Middle frontal gyrus (tissue), 1 donor: Measurements from ENCODE around the gene ACSM3.
"Not testable (repeated sequence)": the region's sequence is repeated elsewhere in the genome, so short reads cannot be mapped to it uniquely, and the experiment has no call there.

Source experiments
- DNase-seq: peaks from one replicate; pipeline ENCODE4 v3.0.0-alpha.2; 2015; ENCODE audit warnings: low spot score; ENCODE audit errors: extremely low spot score

ACSM3 gene

GRCh38 chr16:20805684-20806167 is 41.9 kb downstream of the ACSM3 start:
- DNase-seq, result not testable (repeated sequence)

GRCh38 chr16:20806168-20807050 is 42.6 kb downstream of the ACSM3 start, which contains the start of the genes ERI2 and REXO5:
ERI2 (minus strand) TSS chr16:20806472; CDS start chr16:20806430, 42 bp downstream.
REXO5 (plus strand) TSS chr16:20806527; CDS start chr16:20806954, 427 bp downstream.
- DNase-seq, result peak; percentile 85

- no peak for DNase-seq
Observed at GRCh38 chr16:20807862-20808261, 44.0 kb downstream of the ACSM3 start.

- DNase-seq, result no peak
Observed at GRCh38 chr16:20811889-20812439, 48.1 kb downstream of the ACSM3 start.

GRCh38 chr16:20812510-20812909 is 48.7 kb downstream of the ACSM3 start:
- DNase-seq, result no peak

- no peak for DNase-seq
Observed at GRCh38 chr16:20814784-20815183, 51.0 kb downstream of the ACSM3 start.

- no peak for DNase-seq
Observed at GRCh38 chr16:20818929-20819585, 55.2 kb downstream of the ACSM3 start.

GRCh38 chr16:20821682-20822081 is 57.9 kb downstream of the ACSM3 start:
- DNase-seq, result no peak

- no peak for DNase-seq
Observed at GRCh38 chr16:20822521-20823325, 58.9 kb downstream of the ACSM3 start.

GRCh38 chr16:20826039-20826566 is 62.3 kb downstream of the ACSM3 start:
- DNase-seq, result no peak

GRCh38 chr16:20829536-20829935 is 65.7 kb downstream of the ACSM3 start:
- no peak for DNase-seq

- no peak for DNase-seq
Observed at GRCh38 chr16:20830372-20830771, 66.6 kb downstream of the ACSM3 start.

GRCh38 chr16:20833086-20833485 is 69.3 kb downstream of the ACSM3 start:
- DNase-seq, result no peak

GRCh38 chr16:20838240-20838639 is 74.4 kb downstream of the ACSM3 start:
- DNase-seq, result no peak

GRCh38 chr16:20839504-20839903 is 75.7 kb downstream of the ACSM3 start:
- DNase-seq, result no peak

GRCh38 chr16:20844054-20844453 is 80.2 kb downstream of the ACSM3 start:
- DNase-seq, result no peak

- DNase-seq, result no peak
Observed at GRCh38 chr16:20844588-20844987, 80.8 kb downstream of the ACSM3 start.

GRCh38 chr16:20846030-20846429 is 82.2 kb downstream of the ACSM3 start:
- DNase-seq, result no peak

GRCh38 chr16:20846551-20846950 is 82.7 kb downstream of the ACSM3 start:
- no peak for DNase-seq
